ENCODE measurements around the gene PDZRN3. TPM values are rescaled to one million over a fixed set of nuclear protein-coding genes. Genes with fewer than 3 reads are reported as not detected.

Gene PDZRN3
- total RNA-seq, 1 experiment from 2014 or later: 5.9 TPM

GRCh38 chr3:73652896-73653295, 28.2 kb upstream of the PDZRN3 start:
- H3K4me2 ChIP-seq (ENCODE audit: insufficient read depth, insufficient read length, low read length): no peak overlapping the region
- no peaks in the 10 kb centered on the region for H3K79me1 ChIP-seq (ENCODE audit: insufficient read depth, low read depth, low read length, poor library complexity, severe bottlenecking)
- H2BK12ac ChIP-seq (ENCODE audit: insufficient read length, low read depth, low read length): no peak overlapping the region
- no peak overlapping the region for H3K18ac ChIP-seq (ENCODE audit: insufficient read length, low read depth, low read length)
- no peak overlapping the region for H2BK20ac ChIP-seq (ENCODE audit: low read depth, low read length, poor library complexity, severe bottlenecking)
- H3K14ac ChIP-seq (ENCODE audit: insufficient read depth, low read length): no peak overlapping the region
- no peak overlapping the region for H2BK5ac ChIP-seq (ENCODE audit: insufficient read length, low read length)
- H2BK120ac ChIP-seq (ENCODE audit: low read depth, low read length, poor library complexity, severe bottlenecking): no peak overlapping the region
- no peak overlapping the region for H2AK5ac ChIP-seq (ENCODE audit: insufficient read length, low read length)
- Mint-ChIP-seq H3K4me1 (peaks cover 2% of the 10 kb centered on the region in 2 experiments; a peak in 3 of 4 replicates), H3K36me3 (ENCODE audit: insufficient read depth in 1 of 3, low read depth in 3 of 3) (no peaks in the 10 kb centered on the region), H3K27me3 (ENCODE audit: low read depth) (no peaks in the 10 kb centered on the region), H3K4me3 (no peak overlapping the region), H3K9me3 (no peaks in the 10 kb centered on the region), H3K27ac (no peak overlapping the region; a peak in 1 of 7 replicates)
- H3K79me2 ChIP-seq (ENCODE audit: insufficient read depth, low read length): no peaks in the 10 kb centered on the region
- H3K56ac ChIP-seq (ENCODE audit: insufficient read length, low read depth, low read length): no peak overlapping the region
- no CpG with 5 or more reads among the region's 3 CpGs for WGBS (ENCODE audit: extremely low coverage, insufficient read length, low lambda C conversion rate)
- H3K23me2 ChIP-seq (ENCODE audit: insufficient read length, low read depth, low read length, poor library complexity, severe bottlenecking): no peaks in the 10 kb centered on the region
- H3K27me3 ChIP-seq (ENCODE audit: insufficient read depth, low read length): no peaks in the 10 kb centered on the region
- H4K8ac ChIP-seq (replicated peaks; ENCODE audit: insufficient read length, low read depth, low read length): no peak overlapping the region
- H4K5ac ChIP-seq (ENCODE audit: insufficient read length, low read depth, low read length): no peak overlapping the region
- no peak overlapping the region for H3K23ac ChIP-seq (ENCODE audit: insufficient read length, low read depth, low read length)
- DNase-seq: no peak
- no peaks in the 10 kb centered on the region for H3K9me3 ChIP-seq (ENCODE audit: control insufficient read depth, low read depth, low read length)
- H3T11ph ChIP-seq (ENCODE audit: low read length): no peak overlapping the region
- no peak overlapping the region for H3K9ac ChIP-seq (ENCODE audit: extremely low read depth, insufficient read length, low read length)
- no peak overlapping the region for H4K91ac ChIP-seq (ENCODE audit: insufficient read length, low read depth, low read length)
- H3K4ac ChIP-seq (ENCODE audit: low read depth, low read length): no peak overlapping the region
- no peaks in the 10 kb centered on the region for H3K4me1 ChIP-seq (ENCODE audit: insufficient read depth, low read length)
- H2AFZ ChIP-seq (ENCODE audit: low read length): no peak overlapping the region
- no peak for TF ChIP-seq CTCF (conservative IDR thresholded peaks at IDR 0.05)
- no peak overlapping the region for H3K27ac ChIP-seq (ENCODE audit: insufficient read length, low read depth, low read length)
- no peaks in the 10 kb centered on the region for H4K20me1 ChIP-seq (ENCODE audit: control insufficient read depth, insufficient read depth, insufficient read length)
- H2BK15ac ChIP-seq (ENCODE audit: low read depth, low read length): no peak overlapping the region

Data from H9 (cell line).